Measurements from ENCODE around the gene NPNT. TPM values are rescaled to one million over a fixed set of nuclear protein-coding genes. Genes with fewer than 3 reads are reported as not detected.

The NPNT gene
- total RNA-seq, 1 experiment from 2014 or later: not detected

GRCh38 chr4:105970371-105970770 lies 75.1 kb downstream of the NPNT start:
- no peak for DNase-seq (ENCODE audit: low read depth)

- DNase-seq (ENCODE audit: low read depth): no peak
Observed at GRCh38 chr4:105971036-105971435, 75.8 kb downstream of the NPNT start.

- DNase-seq (ENCODE audit: low read depth): no peak
Observed at GRCh38 chr4:105972946-105973621, 77.8 kb downstream of the NPNT start.

- DNase-seq (ENCODE audit: low read depth): no peak
Observed at GRCh38 chr4:105976915-105977314, 81.6 kb downstream of the NPNT start.

GRCh38 chr4:105978684-105979296 lies 83.5 kb downstream of the NPNT start:
- peak; percentile 91 for DNase-seq (ENCODE audit: low read depth)

- DNase-seq (ENCODE audit: low read depth): peak; percentile 70
Observed at GRCh38 chr4:105979506-105979905, 84.2 kb downstream of the NPNT start.

- DNase-seq (ENCODE audit: low read depth): no peak
Observed at GRCh38 chr4:105988671-105989070, 93.4 kb downstream of the NPNT start.

- peak; percentile 31 for DNase-seq (ENCODE audit: low read depth)
Observed at GRCh38 chr4:105989485-105990242, 94.4 kb downstream of the NPNT start.

- DNase-seq (ENCODE audit: low read depth): peak; percentile 96
Observed at GRCh38 chr4:105990933-105991332, 95.7 kb downstream of the NPNT start.

GRCh38 chr4:105991726-105992125 lies 96.5 kb downstream of the NPNT start:
- DNase-seq (ENCODE audit: low read depth): peak; percentile 31

- DNase-seq (ENCODE audit: low read depth): peak; percentile 42
Observed at GRCh38 chr4:105992641-105993305, 97.5 kb downstream of the NPNT start.

- peak; percentile 69 for DNase-seq (ENCODE audit: low read depth)
Observed at GRCh38 chr4:105994061-105994460, 98.8 kb downstream of the NPNT start.

GRCh38 chr4:105994841-105995501 lies 99.7 kb downstream of the NPNT start:
- no peak for DNase-seq (ENCODE audit: low read depth)

GRCh38 chr4:105996845-105997244 lies 101.6 kb downstream of the NPNT start:
- peak; percentile 57 for DNase-seq (ENCODE audit: low read depth)

GRCh38 chr4:105998171-105999063 lies 103.1 kb downstream of the NPNT start:
- DNase-seq (ENCODE audit: low read depth): no peak

- no peak for DNase-seq (ENCODE audit: low read depth)
Observed at GRCh38 chr4:106002994-106003393, 107.7 kb downstream of the NPNT start.

GRCh38 chr4:106010761-106011160 lies 115.5 kb downstream of the NPNT start:
- no peak for DNase-seq (ENCODE audit: low read depth)

GRCh38 chr4:106011387-106011786 lies 116.1 kb downstream of the NPNT start:
- DNase-seq (ENCODE audit: low read depth): no peak

- DNase-seq (ENCODE audit: low read depth): no peak
Observed at GRCh38 chr4:106017975-106018374, 122.7 kb downstream of the NPNT start.

GRCh38 chr4:106019771-106020170 lies 124.5 kb downstream of the NPNT start:
- DNase-seq (ENCODE audit: low read depth): peak; percentile 20

All from RPMI7951 (cell line).